RWPE1 (cell line): ENCODE results near the gene COBLL1.

Experiments used
- CTCF ChIA-PET: fragments of 350-600 bp; sonication (Branson Sonifier 250); formaldehyde crosslinking; extraction: SDS; loops from one replicate; lab custom pipeline; 2021; lab: Yijun Ruan, JAX
- POLR2A ChIA-PET: fragments of 400-600 bp; formaldehyde crosslinking; extraction: SDS; loops from one replicate; lab custom pipeline; 2020; ENCODE audit warnings: antibody characterized with exemption; ENCODE audit not compliant: low non-redundant PET; lab: Yijun Ruan, JAX
- DNase-seq: peaks from one replicate; pipeline ENCODE4 v3.0.0; 2012; ENCODE audit warnings: low spot score
- H3K27ac ChIP-seq: fragments of 450-650 bp; 2 replicates; pipeline ENCODE4 v1.5.1; 2017
- CTCF ChIP-seq: fragments of 450-650 bp; conservative IDR thresholded peaks from 2 replicates; pipeline ENCODE4 v1.5.1; 2017; ENCODE audit warnings: low read depth, mild to moderate bottlenecking

Gene COBLL1

GRCh38 chr2:164879901-164880535 is 38.4 kb upstream of the COBLL1 start:
- no peak for TF ChIP-seq CTCF
- CTCF ChIA-PET, result no interaction called here
- no peak for DNase-seq
- POLR2A ChIA-PET, result no interaction called here
- no peak overlapping the region for H3K27ac ChIP-seq

DNA sequence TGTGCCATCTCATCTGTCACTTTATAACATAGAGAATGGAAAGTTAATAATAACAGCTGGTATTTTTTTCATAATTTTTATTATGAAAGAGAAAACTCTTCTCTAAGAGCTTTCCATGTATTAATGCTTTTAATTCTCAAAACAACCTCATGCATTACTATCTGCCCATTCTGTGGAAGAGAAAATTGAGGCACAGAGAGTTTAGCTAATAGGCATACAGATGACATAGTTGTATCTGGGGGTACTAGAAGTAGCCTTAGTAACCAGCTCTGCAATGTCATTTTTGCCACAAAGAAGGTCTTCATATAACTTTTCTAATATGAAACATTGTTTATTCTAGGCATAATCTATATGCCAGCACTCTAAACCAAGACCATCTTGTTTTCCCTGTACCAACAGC is 36.3 kb upstream of the COBLL1 start:
- ChIA-PET POLR2A (no interaction called here), CTCF (interaction anchor here (0.7 to 0.8 kb wide), 2 partner anchors 10 to 35 kb away, joined by 3 to 4 read pairs; no protein-coding TSS in a partner anchor)
- no peak for DNase-seq
- no peak overlapping the region for H3K27ac ChIP-seq
- TF ChIP-seq CTCF, result no peak

- DNase-seq, result no peak
- ChIA-PET POLR2A (no interaction called here), CTCF (interaction anchor here (0.7 kb wide), 1 partner anchor 9 kb away, joined by 3 read pairs; no protein-coding TSS in a partner anchor)
- TF ChIP-seq CTCF, result no peak
- H3K27ac ChIP-seq, result no peak overlapping the region
Measured at GRCh38 chr2:164877169-164877568, 35.5 kb upstream of the COBLL1 start.

GRCh38 chr2:164875334-164876205 is 33.9 kb upstream of the COBLL1 start:
- no peak for TF ChIP-seq CTCF
- CTCF ChIA-PET, result no interaction called here
- H3K27ac ChIP-seq, result no peak overlapping the region
- POLR2A ChIA-PET, result no interaction called here
- no peak for DNase-seq

- peak; percentile 26 for DNase-seq
- no peak for TF ChIP-seq CTCF
- ChIA-PET CTCF (no interaction called here), POLR2A (no interaction called here)
- H3K27ac ChIP-seq, result no peak overlapping the region
Measured at GRCh38 chr2:164873210-164873908, 31.7 kb upstream of the COBLL1 start.

DNA sequence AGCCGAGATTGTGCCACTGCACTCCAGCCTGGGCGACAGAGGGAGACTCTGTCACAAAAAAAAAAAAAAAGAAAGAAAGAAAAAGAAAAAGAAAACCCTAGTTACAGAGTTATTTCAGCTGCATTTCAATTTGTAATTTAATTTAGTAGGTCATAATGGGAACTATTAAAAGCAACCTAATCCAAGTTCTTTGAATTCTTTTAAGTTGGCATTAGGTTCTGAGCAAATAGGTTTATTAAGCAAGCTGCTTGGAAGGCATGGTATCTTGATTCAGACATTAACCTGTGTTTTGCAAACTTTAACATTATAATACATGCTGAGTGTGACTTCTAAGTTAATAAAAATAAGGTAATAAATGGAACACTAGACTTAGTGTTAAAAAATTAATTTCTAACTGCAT is 29.8 kb upstream of the COBLL1 start:
- TF ChIP-seq CTCF, result no peak
- POLR2A ChIA-PET, result interaction anchor here (0.6 kb wide), 1 partner anchor 131 kb away, joined by 7 read pairs; no protein-coding TSS in a partner anchor
- H3K27ac ChIP-seq, result no peak overlapping the region
- CTCF ChIA-PET, result no interaction called here
- DNase-seq, result no peak
